K562 (cell line): Measurements from ENCODE around the gene TUBGCP6. TPM values are rescaled to one million over a fixed set of nuclear protein-coding genes. Genes with fewer than 3 reads are reported as not detected.
A peak's percentile ranks its signal among the peaks of the same experiment; 100 is the strongest.

Experiments used
- ATAC-seq: fragments of 200-7000 bp; cut with Tn5 transposase; 3 replicates; pipeline ENCODE4 v1.9.1; 2020; ENCODE audit warnings: moderate library complexity
- BruUV-seq: library from RNA; stranded (reverse); fragments of 400-500 nt; replicated peaks from 2 replicates; lab custom pipeline; 2021; lab: Mats Ljungman, UMichigan
- CTCF ChIA-PET: fragments of 300-600 bp; formaldehyde crosslinking; extraction: SDS; loops from one replicate; lab custom pipeline; 2021; ENCODE audit warnings: low intra/inter-chr PET ratio; lab: Yijun Ruan, JAX
- POLR2A ChIA-PET: fragments of 300-600, 350-650 bp; sonication (Branson Sonifier 250); formaldehyde crosslinking; extraction: SDS; loops from one replicate; lab custom pipeline; 2021; ENCODE audit warnings: antibody characterized with exemption, inconsistent platforms; lab: Yijun Ruan, JAX
- DNase-seq, 4 experiments: peaks; one replicate each; pipeline versions ENCODE4 v3.0.0 to v3.0.0-alpha.2; 2011 to 2018; ENCODE audit warnings: low spot score in 3 of 4, mixed read lengths in 3 of 4; ENCODE audit errors: extremely low read depth in 1 of 4
- FAIRE-seq: peaks from 2 replicates; lab custom pipeline; 2011; peaks lifted over from hg19 to GRCh38; lab: Jason Lieb, UNC
- H2AFZ ChIP-seq: 2 replicates; pipeline ENCODE4 v1.6.0; 2011; ENCODE audit warnings: low read depth, low read length, control low read depth, inconsistent platforms
- H3K27ac ChIP-seq: fragments of 200-600 bp; 3 replicates; pipeline ENCODE4 v1.8.0; 2011; ENCODE audit warnings: low read depth, mild to moderate bottlenecking, control low read depth, inconsistent platforms, low read length, moderate library complexity, mixed read lengths; ENCODE audit errors: extremely low read depth
- H3K27me3 ChIP-seq, 2 experiments: fragments of 300-600 bp in 1 of 2; 2 replicates in 1 of 2; 3 replicates in 1 of 2; pipeline versions ENCODE4 v1.6.0 to v1.8.0; 2011; ENCODE audit warnings: inconsistent platforms in 2 of 2, low read length in 2 of 2, mild to moderate bottlenecking in 1 of 2, mixed read lengths in 1 of 2, moderate library complexity in 1 of 2; ENCODE audit not compliant: control insufficient read depth in 2 of 2, insufficient read depth in 2 of 2
- H3K36me3 ChIP-seq: fragments of 300-600 bp; 3 replicates; pipeline ENCODE4 v1.8.0; 2011; ENCODE audit warnings: mild to moderate bottlenecking, low read length, inconsistent platforms; ENCODE audit not compliant: control insufficient read depth, insufficient read depth
- H3K4me1 ChIP-seq, 2 experiments: fragments of 200-600 bp in 1 of 2; replicated peaks in 1 of 2; 2 replicates in 1 of 2; 3 replicates in 1 of 2; pipeline versions ENCODE4 v1.5.1 to v1.8.0; 2011; ENCODE audit warnings: inconsistent platforms in 2 of 2, low read length in 2 of 2, mild to moderate bottlenecking in 1 of 2, mixed read lengths in 1 of 2, moderate library complexity in 1 of 2; ENCODE audit not compliant: control insufficient read depth in 2 of 2, insufficient read depth in 2 of 2
- H3K4me2 ChIP-seq: 2 replicates; pipeline ENCODE4 v1.6.1; 2011; ENCODE audit warnings: low read length, control low read depth, inconsistent platforms, mixed read lengths; ENCODE audit not compliant: insufficient read depth
- H3K4me3 ChIP-seq: fragments of 200-600 bp; sonication (generic), shearing (Covaris generic); 2 replicates; pipeline ENCODE4 v1.5.1; 2016; ENCODE audit warnings: control low read depth, inconsistent platforms
- H3K79me2 ChIP-seq: fragments of 200-600 bp; 3 replicates; pipeline ENCODE4 v1.8.0; 2011; ENCODE audit warnings: low read length, inconsistent platforms; ENCODE audit not compliant: control insufficient read depth, insufficient read depth
- H3K9ac ChIP-seq, 2 experiments: 2 replicates each; pipeline versions ENCODE4 v1.6.0 to v1.6.1; 2011; ENCODE audit warnings: low read depth in 2 of 2, low read length in 2 of 2, control low read depth in 1 of 2, inconsistent platforms in 1 of 2, mild to moderate bottlenecking in 1 of 2, mixed read lengths in 1 of 2; ENCODE audit not compliant: insufficient read depth in 1 of 2
- H3K9me1 ChIP-seq: one replicate; pipeline ENCODE4 v1.6.0; 2011; ENCODE audit warnings: inconsistent platforms, mild to moderate bottlenecking, low read length, moderate library complexity; ENCODE audit not compliant: control insufficient read depth, insufficient read depth
- H3K9me3 ChIP-seq: replicated peaks from 2 replicates; pipeline ENCODE4 v1.5.1; 2011; ENCODE audit warnings: low read depth, low read length, inconsistent platforms; ENCODE audit not compliant: control insufficient read depth, insufficient read depth
- H4K20me1 ChIP-seq: replicated peaks from 2 replicates; pipeline ENCODE4 v1.6.1; 2011; ENCODE audit warnings: low read length, inconsistent platforms, mixed read lengths; ENCODE audit not compliant: control insufficient read depth, insufficient read depth
- CBX3 ChIP-seq, 2 experiments: IDR thresholded peaks; 1 replicate in 1 of 2; 2 replicates in 1 of 2; pipeline ENCODE4 v1.6.1; 2012; ENCODE audit warnings: inconsistent platforms in 2 of 2, low read length in 2 of 2, borderline replicate concordance in 1 of 2, control low read depth in 1 of 2
- CCNT2 ChIP-seq: IDR thresholded peaks from 2 replicates; pipeline ENCODE4 v1.6.1; 2011; ENCODE audit warnings: borderline replicate concordance, low read depth, mild to moderate bottlenecking, moderate library complexity, mixed read lengths, low read length; ENCODE audit not compliant: insufficient read length; ENCODE audit errors: extremely low read depth
- ESRRB ChIP-seq: fragments of 250-450 bp; sonication (Bioruptor Pico); IDR thresholded peaks from 2 replicates; pipeline ENCODE4 v1.5.0; 2020; ENCODE audit warnings: mild to moderate bottlenecking, moderate library complexity, borderline replicate concordance
- HCFC1 ChIP-seq: IDR thresholded peaks from 2 replicates; pipeline ENCODE4 v1.6.1; 2012; ENCODE audit warnings: low read depth, low read length, improper control_type of control experiment
- HOXB6 ChIP-seq: fragments of 250-450 bp; sonication (Bioruptor Pico); IDR thresholded peaks from 2 replicates; pipeline ENCODE4 v1.5.1; 2022; ENCODE audit warnings: mild to moderate bottlenecking, borderline replicate concordance
- NONO ChIP-seq, 2 experiments: fragments of 200-400 bp in 1 of 2; fragments of 450-650 bp in 1 of 2; formaldehyde crosslinking in 1 of 2; IDR thresholded peaks; 2 replicates each; pipeline ENCODE4 v1.6.1; 2017; ENCODE audit warnings: low read depth in 2 of 2, mild to moderate bottlenecking in 2 of 2, moderate library complexity in 2 of 2, low read length in 1 of 2
- PATZ1 ChIP-seq: fragments of 250-450 bp; sonication (Bioruptor Pico); IDR thresholded peaks from 2 replicates; pipeline ENCODE4 v1.5.0; 2020; ENCODE audit warnings: mild to moderate bottlenecking, borderline replicate concordance
- POLR2G ChIP-seq: fragments of 200-400 bp; formaldehyde crosslinking; IDR thresholded peaks from 2 replicates; pipeline ENCODE4 v1.6.1; 2017; ENCODE audit warnings: low read depth, mild to moderate bottlenecking, antibody characterized with exemption, low read length, moderate library complexity
- RBBP5 ChIP-seq: fragments of 200-600 bp; sonication (generic); IDR thresholded peaks from 2 replicates; pipeline ENCODE4 v1.6.1; 2012; ENCODE audit warnings: borderline replicate concordance, mild to moderate bottlenecking, low read length, control low read depth, inconsistent platforms; ENCODE audit not compliant: insufficient read depth, poor library complexity, severe bottlenecking
- SFPQ ChIP-seq: fragments of 200-400 bp; formaldehyde crosslinking; IDR thresholded peaks from 2 replicates; pipeline ENCODE4 v1.6.1; 2017; ENCODE audit warnings: mild to moderate bottlenecking, low read depth, low read length, moderate library complexity
- ZBTB7A ChIP-seq: IDR thresholded peaks from 2 replicates; pipeline ENCODE4 v1.6.1; 2011; ENCODE audit warnings: low read depth, mild to moderate bottlenecking, low read length, moderate library complexity, borderline replicate concordance; ENCODE audit not compliant: control insufficient read depth
- ZNF431 ChIP-seq: sonication (generic); formaldehyde crosslinking; IDR thresholded peaks from 2 replicates; pipeline ENCODE4 v1.8.0; 2022; ENCODE audit warnings: mild to moderate bottlenecking, missing genetic modification reagents
- ZNF655 ChIP-seq: fragments of 250-450 bp; sonication (Bioruptor Pico); IDR thresholded peaks from 2 replicates; pipeline ENCODE4 v1.5.0; 2021
- WGBS: fragments of 100-300 bp; shearing (Covaris generic); methylation state at CpG from one replicate; pipeline ENCODE4 v1.1.6; 2016; ENCODE audit warnings: low coverage, mixed read lengths; ENCODE audit not compliant: insufficient coverage; ENCODE audit errors: missing lambda C conversion rate; 5-methylcytosine and 5-hydroxymethylcytosine counted together
- in situ Hi-C: fragments of 300-500 bp; cut with MboI; formaldehyde crosslinking; loops from 4 replicates; pipeline ENCODE4 v1.15.0; 2018; ENCODE audit warnings: inconsistent platforms, mixed read lengths
- intact Hi-C: fragments of 100-400 bp; cut with micrococcal nuclease; formaldehyde crosslinking; loops from 2 replicates; pipeline ENCODE4 v1.14.2; 2022
- polyA plus RNA-seq, 8 experiments: library from polyadenylated mRNA; depleted of rRNA in 4 of 8; stranded (reverse) in 5 of 8; unstranded in 3 of 8; fragments of >200 nt; fragmentation: Nextera tagmentation in 2 of 8; fragmentation: Illumina TruSeq in 1 of 8; extraction: Ambion mirVana in 2 of 8; extraction: Trizol in 1 of 8; gene quantifications; 2 replicates each; pipeline versions ENCODE4 v1.2.1 to v1.2.3, GENCODE V29; 2011 to 2014; ENCODE audit warnings: inconsistent platforms in 1 of 8, missing spikeins in 1 of 8
- total RNA-seq, 7 experiments: library from RNA; depleted of rRNA in 6 of 7; stranded (reverse); fragments of >200 nt in 6 of 7; fragmentation: Illumina TruSeq in 2 of 7; extraction: Trizol in 2 of 7; gene quantifications; 2 replicates each; pipeline versions ENCODE4 v1.2.1 to v1.2.3, GENCODE V29; 2011 to 2021; ENCODE audit warnings: low replicate concordance in 1 of 7

TUBGCP6 gene
- total and polyA plus RNA-seq, 9 of the 15 experiments (the other 6 are each of a cell fraction or from before 2014, with no cell fraction given), result 0.76 to 33.0 (median 10.1) TPM

GRCh38 chr22:50201191-50202129, 43.4 kb downstream of the TUBGCP6 start:
- FAIRE-seq, result no peak
- H3K27ac ChIP-seq, result peak overlapping the region; percentile 62; the same call in 2 of the 3 replicates
- H3K9me3 ChIP-seq, result peaks cover 3% of the 10 kb centered on the region; the same call in 1 of the 2 replicates
- DNase-seq, result peak; percentile 41 to 46 (median 46)
- H3K79me2 ChIP-seq, result peaks cover 20% of the 10 kb centered on the region
- H3K36me3 ChIP-seq, result peaks cover 38% of the 10 kb centered on the region; the same call in 1 of the 3 replicates
- ATAC-seq, result peak; percentile 18
- H3K9ac ChIP-seq, result peak overlapping the region; percentile 70 to 95
- no peaks in the 10 kb centered on the region for H3K27me3 ChIP-seq
- ChIA-PET CTCF (no interaction called here), POLR2A (interaction anchor here (0.9 kb wide), 1 partner anchor 36 kb away, joined by 3 read pairs; no protein-coding TSS in a partner anchor)
- no TSS peak for BruUV-seq
- peak overlapping the region; percentile 40; the same call in 1 of the 2 replicates for H2AFZ ChIP-seq
- 12% methylated on average over 18 of the region's 115 CpGs for WGBS
- peak overlapping the region; percentile 84 for H3K4me2 ChIP-seq
- intact Hi-C loops (no loop called here), in situ Hi-C loops (no loop called here)
- peak overlapping the region; percentile 56 for H3K4me3 ChIP-seq
- no peaks in the 10 kb centered on the region for H4K20me1 ChIP-seq
- H3K4me1 ChIP-seq, result peaks cover 5 to 47% of the 10 kb centered on the region in 2 experiments; a peak in 3 of 5 replicates
- no peaks in the 10 kb centered on the region for H3K9me1 ChIP-seq
- TF ChIP-seq SFPQ (no peak), RBBP5 (peak; percentile 30), CBX3 (IDR thresholded peaks at IDR 0.05; ENCODE audit: borderline replicate concordance in 1 of 2, low read length in 2 of 2) (no peak), HOXB6 (CRISPR knock-in tag) (no peak), ESRRB (CRISPR knock-in tag) (no peak), ZBTB7A (0 out of 2 replicates have a peak, but pooled peaks have one; percentile 30), POLR2G (peak; percentile 45), PATZ1 (CRISPR knock-in tag) (no peak), ZNF655 (CRISPR knock-in tag) (no peak), ZNF431 (CRISPR knock-in tag) (no peak), HCFC1 (no peak), NONO (IDR thresholded peaks at IDR 0.05; ENCODE audit: low read depth in 2 of 2, low read length in 1 of 2) (0 out of 4 replicates have a peak, but pooled peaks of 1 of the 2 experiments have one; percentile 33), CCNT2 (peak; percentile 16)
